Measurements from ENCODE around the gene NEK2. TPM values are rescaled to one million over a fixed set of nuclear protein-coding genes. Genes with fewer than 3 reads are reported as not detected.
A peak's percentile ranks its signal among the peaks of the same experiment; 100 is the strongest.

The NEK2 gene
- total and polyA plus RNA-seq, 2 of the 13 experiments (the other 11 are each of a cell fraction or from before 2014, with no cell fraction given) = 10.9 to 40.8 TPM

- no peak for TF ChIP-seq ARID4A (CRISPR knock-in tag; IDR thresholded peaks at IDR 0.05; ENCODE audit: borderline replicate concordance)
- TF ChIP-seq MIER2 (CRISPR knock-in tag; IDR thresholded peaks at IDR 0.05) = 0 out of 2 replicates have a peak, but pooled peaks have one; percentile 5
- no peak for TF ChIP-seq PBX2 (CRISPR knock-in tag; IDR thresholded peaks at IDR 0.05)
- TF ChIP-seq ZBTB2 (CRISPR knock-in tag; IDR thresholded peaks at IDR 0.05; ENCODE audit: low read depth) = 0 out of 2 replicates have a peak, but pooled peaks have one; percentile 19
- no peak for TF ChIP-seq ZNF609 (CRISPR knock-in tag; IDR thresholded peaks at IDR 0.05; ENCODE audit: borderline replicate concordance)
- no peak for TF ChIP-seq HNF1B (CRISPR knock-in tag; IDR thresholded peaks at IDR 0.05)
- no peak; the same call in 1 of the 2 replicates for TF ChIP-seq MZF1 (CRISPR knock-in tag; IDR thresholded peaks at IDR 0.05; ENCODE audit: borderline replicate concordance)
- TF ChIP-seq ZNF619 (CRISPR knock-in tag; IDR thresholded peaks at IDR 0.05) = no peak; the same call in 1 of the 2 replicates
- no peak for TF ChIP-seq GTF2F1 (IDR thresholded peaks at IDR 0.05; ENCODE audit: low read length)
- no peak for TF ChIP-seq RARA (CRISPR knock-in tag; IDR thresholded peaks at IDR 0.05)
- TF ChIP-seq ZNF557 (CRISPR knock-in tag; IDR thresholded peaks at IDR 0.05) = no peak
- peak; percentile 24; the same call in 1 of the 2 replicates for TF ChIP-seq THAP8 (CRISPR knock-in tag; IDR thresholded peaks at IDR 0.05; ENCODE audit: borderline replicate concordance)
- no peak for TF ChIP-seq ZNF530 (CRISPR knock-in tag; IDR thresholded peaks at IDR 0.05; ENCODE audit: low read depth)
- no peak for TF ChIP-seq FOXO1 (CRISPR knock-in tag; IDR thresholded peaks at IDR 0.05)
- TF ChIP-seq ZNF577 (CRISPR knock-in tag; IDR thresholded peaks at IDR 0.05; ENCODE audit: borderline replicate concordance, low read depth) = no peak
These were observed 724 bp upstream of the NEK2 start (continued) for GRCh38 chr1:211676106-211676583.

All from HepG2 (cell line).